Upper lobe of left lung (tissue), 4 donors: ENCODE results near the gene ZSWIM6.

Experiments
- CTCF ChIP-seq, 6 experiments: fragments of 450-650 bp in 4 of 6; fragments of 200-600 bp in 2 of 6; sonication (generic) in 2 of 6; IDR thresholded peaks; one replicate each; pipeline ENCODE4 v1.5.1; 2016 to 2019; ENCODE audit warnings: antibody characterized with exemption in 6 of 6
- POLR2AphosphoS5 ChIP-seq, 2 donors: sonication (generic); formaldehyde crosslinking; IDR thresholded peaks; one replicate each; pipeline ENCODE4 v1.5.1; 2017; ENCODE audit warnings: antibody characterized with exemption in 2 of 2

DNA sequence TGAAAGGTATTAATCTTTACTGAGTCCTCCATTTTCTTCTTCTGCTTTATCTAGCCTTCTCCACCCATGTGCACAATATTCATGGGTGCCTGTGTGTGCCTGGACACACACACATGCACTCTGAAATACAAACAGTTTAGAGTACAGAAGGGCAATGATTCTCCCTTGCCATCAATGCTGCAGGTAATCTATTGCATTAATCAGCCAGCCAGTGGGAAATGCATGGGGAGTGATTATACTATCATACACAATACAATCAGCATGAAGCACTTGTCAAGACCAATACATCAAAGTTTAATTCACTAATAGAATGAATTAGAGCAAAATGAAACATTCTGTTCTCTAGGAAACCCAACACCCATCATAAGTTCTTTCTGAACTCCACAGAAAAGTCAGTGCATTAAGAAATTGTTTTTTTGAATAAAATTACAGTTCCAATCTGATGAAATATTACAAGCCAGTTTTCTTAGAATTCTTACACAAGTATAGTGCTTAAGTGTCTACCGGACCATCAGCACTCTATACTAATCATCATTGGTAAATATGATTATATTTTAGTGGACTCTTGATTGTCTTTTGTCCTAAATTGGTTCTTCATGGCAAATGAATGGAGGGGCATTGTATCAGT is 172.2 kb downstream of the ZSWIM6 start:
- no peak for TF ChIP-seq CTCF (IDR thresholded peaks at IDR 0.05)
- TF ChIP-seq POLR2AphosphoS5 (IDR thresholded peaks at IDR 0.05) = no peak
